Progenitor cell of endocrine pancreas (in vitro differentiated cells): ENCODE measurements around the gene GSE1. TPM values are rescaled to one million over a fixed set of nuclear protein-coding genes. Genes with fewer than 3 reads are reported as not detected.

Source experiments
- DNase-seq: peaks from one replicate; pipeline ENCODE4 v3.0.0; 2021; ENCODE audit warnings: low spot score; ENCODE audit not compliant: unreplicated experiment
- H3K27ac Mint-ChIP-seq: 2 replicates; pipeline ENCODE4 v1.8.0; 2021; ENCODE audit warnings: mild to moderate bottlenecking, moderate library complexity, mixed read lengths
- H3K27me3 Mint-ChIP-seq: 2 replicates; pipeline ENCODE4 v1.8.0; 2021; ENCODE audit warnings: mixed read lengths
- H3K36me3 Mint-ChIP-seq: 2 replicates; pipeline ENCODE4 v1.8.0; 2022; ENCODE audit warnings: mixed read lengths; ENCODE audit not compliant: insufficient read depth
- H3K4me1 Mint-ChIP-seq: 2 replicates; pipeline ENCODE4 v1.8.0; 2021; ENCODE audit warnings: low read depth, mixed read lengths
- H3K4me3 Mint-ChIP-seq: 2 replicates; pipeline ENCODE4 v1.8.0; 2021; ENCODE audit warnings: low read depth, mild to moderate bottlenecking, moderate library complexity, mixed read lengths
- H3K9me3 Mint-ChIP-seq: 2 replicates; pipeline ENCODE4 v1.8.0; 2021; ENCODE audit warnings: low read depth, mixed read lengths
- CTCF ChIP-seq: fragments of 200-600 bp; sonication (generic); IDR thresholded peaks from one replicate; pipeline ENCODE4 v1.5.0; 2021; ENCODE audit warnings: antibody characterized with exemption, mild to moderate bottlenecking; ENCODE audit not compliant: unreplicated experiment
- total RNA-seq: library from RNA; stranded (reverse); gene quantifications from 2 replicates; pipeline ENCODE4 v1.2.1, GENCODE V29; 2021

GSE1 gene
- total RNA-seq, 1 donor from 2014 or later, result 136 TPM

GRCh38 chr16:85697431-85697830 is 84.3 kb downstream of the GSE1 start:
- no peak for TF ChIP-seq CTCF
- Mint-ChIP-seq H3K4me1 (no peaks in the 10 kb centered on the region), H3K27me3 (peaks cover 30% of the 10 kb centered on the region), H3K27ac (no peak overlapping the region), H3K9me3 (no peaks in the 10 kb centered on the region), H3K4me3 (no peak overlapping the region), H3K36me3 (no peaks in the 10 kb centered on the region)
- no peak for DNase-seq

GRCh38 chr16:85698459-85698891 is 85.4 kb downstream of the GSE1 start:
- Mint-ChIP-seq H3K27me3 (peaks cover 30% of the 10 kb centered on the region), H3K27ac (no peak overlapping the region), H3K36me3 (no peaks in the 10 kb centered on the region), H3K9me3 (no peaks in the 10 kb centered on the region), H3K4me3 (no peak overlapping the region), H3K4me1 (no peaks in the 10 kb centered on the region)
- no peak for TF ChIP-seq CTCF
- no peak for DNase-seq

GRCh38 chr16:85698935-85699558 is 85.9 kb downstream of the GSE1 start:
- Mint-ChIP-seq H3K27me3 (peaks cover 30% of the 10 kb centered on the region), H3K27ac (no peak overlapping the region), H3K4me3 (no peak overlapping the region), H3K36me3 (no peaks in the 10 kb centered on the region), H3K4me1 (no peaks in the 10 kb centered on the region), H3K9me3 (no peaks in the 10 kb centered on the region)
- DNase-seq, result no peak
- no peak for TF ChIP-seq CTCF

- TF ChIP-seq CTCF, result no peak
- no peaks in the 10 kb centered on the region for H3K36me3 Mint-ChIP-seq
- H3K4me3 Mint-ChIP-seq, result no peak overlapping the region
- H3K27me3 Mint-ChIP-seq, result peaks cover 30% of the 10 kb centered on the region
- no peaks in the 10 kb centered on the region for H3K4me1 Mint-ChIP-seq
- no peaks in the 10 kb centered on the region for H3K9me3 Mint-ChIP-seq
- H3K27ac Mint-ChIP-seq, result no peak overlapping the region
- DNase-seq, result no peak
Measured at GRCh38 chr16:85699628-85700027, 86.5 kb downstream of the GSE1 start.

GRCh38 chr16:85704011-85704410 is 90.9 kb downstream of the GSE1 start:
- Mint-ChIP-seq H3K27ac (no peak overlapping the region), H3K9me3 (no peaks in the 10 kb centered on the region), H3K4me3 (no peak overlapping the region), H3K4me1 (no peaks in the 10 kb centered on the region), H3K27me3 (peaks cover 9% of the 10 kb centered on the region), H3K36me3 (no peaks in the 10 kb centered on the region)
- DNase-seq, result no peak
- TF ChIP-seq CTCF, result no peak
